ENCODE measurements around the gene LRRC2.
A peak's percentile ranks its signal among the peaks of the same experiment; 100 is the strongest.

The LRRC2 gene

DNA sequence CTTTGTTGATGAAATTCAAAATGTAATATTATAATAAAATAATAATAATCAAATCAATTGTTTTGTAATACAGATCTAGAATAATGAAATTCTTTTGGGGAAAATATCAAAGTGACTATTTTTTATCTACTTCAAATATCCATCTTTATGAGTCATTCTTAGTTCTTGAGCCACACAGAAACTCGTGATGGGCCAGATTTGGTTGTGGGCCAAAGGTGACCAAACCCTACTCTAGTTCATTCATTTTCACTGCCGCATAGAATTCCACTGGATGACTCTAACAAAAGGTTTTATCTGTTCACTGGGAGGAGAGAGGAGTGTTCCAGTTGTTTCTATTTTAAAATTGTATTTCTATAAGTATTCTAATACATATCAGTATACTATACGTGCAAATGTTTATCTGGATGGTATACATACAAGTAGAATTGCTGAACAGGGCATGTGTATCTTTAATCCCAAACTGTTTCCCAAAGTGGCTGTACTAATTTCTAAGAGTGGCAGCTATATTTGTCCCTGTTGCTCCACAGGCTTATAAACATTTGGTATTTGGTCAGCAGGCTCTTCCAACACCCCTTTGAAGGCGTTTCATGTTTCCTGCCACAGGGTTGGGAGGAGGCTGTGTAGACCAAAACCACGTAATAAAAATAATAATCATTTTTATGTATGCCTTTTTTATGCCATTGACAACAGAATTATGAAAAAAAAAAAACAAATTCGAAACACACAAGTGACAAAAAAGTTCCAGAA is 75.6 kb downstream of the LRRC2 start:
- DNase-seq (ENCODE audit: low spot score): peak; percentile 12
- Histone ChIP-seq H3K4me3 (no peak overlapping the region), H3K27ac (no peak overlapping the region)
- TF ChIP-seq, protein P1, sequence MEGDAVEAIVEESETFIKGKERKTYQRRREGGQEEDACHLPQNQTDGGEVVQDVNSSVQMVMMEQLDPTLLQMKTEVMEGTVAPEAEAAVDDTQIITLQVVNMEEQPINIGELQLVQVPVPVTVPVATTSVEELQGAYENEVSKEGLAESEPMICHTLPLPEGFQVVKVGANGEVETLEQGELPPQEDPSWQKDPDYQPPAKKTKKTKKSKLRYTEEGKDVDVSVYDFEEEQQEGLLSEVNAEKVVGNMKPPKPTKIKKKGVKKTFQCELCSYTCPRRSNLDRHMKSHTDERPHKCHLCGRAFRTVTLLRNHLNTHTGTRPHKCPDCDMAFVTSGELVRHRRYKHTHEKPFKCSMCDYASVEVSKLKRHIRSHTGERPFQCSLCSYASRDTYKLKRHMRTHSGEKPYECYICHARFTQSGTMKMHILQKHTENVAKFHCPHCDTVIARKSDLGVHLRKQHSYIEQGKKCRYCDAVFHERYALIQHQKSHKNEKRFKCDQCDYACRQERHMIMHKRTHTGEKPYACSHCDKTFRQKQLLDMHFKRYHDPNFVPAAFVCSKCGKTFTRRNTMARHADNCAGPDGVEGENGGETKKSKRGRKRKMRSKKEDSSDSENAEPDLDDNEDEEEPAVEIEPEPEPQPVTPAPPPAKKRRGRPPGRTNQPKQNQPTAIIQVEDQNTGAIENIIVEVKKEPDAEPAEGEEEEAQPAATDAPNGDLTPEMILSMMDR (IDR thresholded peaks at IDR 0.05): no peak

DNA sequence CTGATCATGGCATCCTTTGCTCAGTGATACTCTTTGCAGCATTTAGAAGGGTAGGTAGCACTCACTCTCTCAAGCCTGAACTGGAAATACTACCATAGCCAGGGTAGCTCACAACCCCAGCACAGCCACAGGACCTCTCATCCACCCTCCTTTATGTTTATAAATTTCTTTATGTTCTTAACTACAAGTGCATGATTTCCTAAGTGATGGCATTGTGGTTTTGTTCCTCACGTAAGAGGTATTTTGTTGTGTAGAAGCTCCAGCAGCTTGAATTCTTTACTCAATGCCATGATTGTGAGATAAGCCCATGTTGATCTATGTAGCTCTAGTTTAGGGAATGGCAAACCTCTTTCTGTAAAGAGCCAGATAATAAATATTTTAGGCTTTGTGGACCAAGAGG is 76.2 kb downstream of the LRRC2 start:
- TF ChIP-seq, protein P1 (IDR thresholded peaks at IDR 0.05): no peak
- no peak overlapping the region for H3K4me3 ChIP-seq
- no peak overlapping the region for H3K27ac ChIP-seq
- no peak for DNase-seq (ENCODE audit: low spot score)

DNA sequence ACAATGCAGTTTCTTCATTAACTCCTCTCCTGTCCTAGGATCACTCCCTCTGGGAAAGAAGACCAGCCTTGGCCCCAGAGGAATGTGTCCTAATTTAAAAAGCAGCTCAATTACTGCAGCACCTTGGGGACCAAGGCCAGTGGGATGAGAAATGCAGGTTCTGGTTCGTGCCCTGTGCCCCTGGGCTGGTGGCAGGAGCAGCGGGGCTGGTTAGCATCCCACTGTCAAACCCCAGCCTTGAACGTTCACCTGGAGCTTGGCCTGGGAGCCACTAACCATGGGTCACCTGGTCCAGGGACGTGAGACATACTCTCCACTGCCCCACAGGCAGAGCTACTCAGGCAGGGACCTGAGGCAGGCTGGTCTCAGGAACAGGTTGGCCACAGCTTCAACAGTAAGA is 76.7 kb downstream of the LRRC2 start:
- no peak overlapping the region for H3K4me3 ChIP-seq
- peak; percentile 60 for DNase-seq (ENCODE audit: low spot score)
- TF ChIP-seq, protein P1 (IDR thresholded peaks at IDR 0.05): no peak
- no peak overlapping the region for H3K27ac ChIP-seq

DNA sequence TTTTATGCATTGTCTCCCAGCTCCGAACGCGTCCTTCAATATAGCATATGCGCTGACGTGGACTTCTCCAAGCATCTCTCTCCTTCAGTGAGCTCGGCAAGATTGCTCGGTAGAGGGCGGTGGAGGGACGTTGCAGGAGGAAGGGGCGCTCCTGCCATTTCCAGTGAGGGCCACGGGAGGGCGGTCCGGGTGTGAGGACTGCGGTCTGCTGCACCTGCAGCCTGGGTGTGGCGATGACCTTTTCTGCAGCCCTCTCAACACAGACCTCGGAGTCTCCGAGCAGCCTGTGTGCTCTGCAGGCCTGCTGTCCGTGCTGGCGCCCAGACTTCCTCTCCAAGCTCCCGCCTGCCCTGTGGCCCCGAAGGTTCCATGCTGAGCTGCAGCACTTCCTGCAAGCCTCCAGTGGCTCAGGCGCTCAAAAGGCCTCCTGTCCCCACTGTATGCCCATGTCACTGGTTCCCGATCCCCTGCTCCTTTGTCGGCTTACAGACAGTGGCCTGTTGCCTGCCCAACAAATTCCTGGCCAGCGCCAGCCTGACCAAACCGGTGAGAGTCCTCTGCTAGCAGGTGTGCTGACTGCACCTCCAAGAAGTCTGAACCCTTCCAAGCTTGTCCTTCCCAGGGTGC is 77.3 kb downstream of the LRRC2 start:
- Histone ChIP-seq H3K27ac (no peak overlapping the region), H3K4me3 (no peak overlapping the region)
- TF ChIP-seq, protein P1 (IDR thresholded peaks at IDR 0.05): peak; percentile 90
- DNase-seq (ENCODE audit: low spot score): peak; percentile 80

DNA sequence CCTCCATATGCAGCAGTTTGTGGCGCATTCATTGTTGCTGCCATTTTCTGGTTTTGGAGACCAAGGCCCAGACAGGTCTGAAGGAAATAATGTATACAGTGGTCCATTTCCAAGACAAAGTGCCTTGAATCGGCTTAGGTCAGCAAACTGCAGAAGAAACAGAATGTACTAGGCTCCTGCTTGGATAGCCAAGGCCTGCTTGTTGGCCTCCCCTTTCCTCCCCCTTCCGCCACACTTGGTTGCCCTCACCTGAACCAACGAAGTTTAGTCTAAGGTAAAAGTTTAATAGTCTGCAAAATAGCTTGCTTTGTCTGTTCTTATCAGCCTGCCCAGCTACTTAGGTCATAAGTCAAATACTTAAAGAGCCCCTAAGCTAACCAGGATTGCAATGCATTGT is 80.3 kb downstream of the LRRC2 start:
- no peak for DNase-seq (ENCODE audit: low spot score)
- TF ChIP-seq, protein P1 (IDR thresholded peaks at IDR 0.05): no peak
- H3K27ac ChIP-seq: no peak overlapping the region
- H3K4me3 ChIP-seq: no peak overlapping the region

DNA sequence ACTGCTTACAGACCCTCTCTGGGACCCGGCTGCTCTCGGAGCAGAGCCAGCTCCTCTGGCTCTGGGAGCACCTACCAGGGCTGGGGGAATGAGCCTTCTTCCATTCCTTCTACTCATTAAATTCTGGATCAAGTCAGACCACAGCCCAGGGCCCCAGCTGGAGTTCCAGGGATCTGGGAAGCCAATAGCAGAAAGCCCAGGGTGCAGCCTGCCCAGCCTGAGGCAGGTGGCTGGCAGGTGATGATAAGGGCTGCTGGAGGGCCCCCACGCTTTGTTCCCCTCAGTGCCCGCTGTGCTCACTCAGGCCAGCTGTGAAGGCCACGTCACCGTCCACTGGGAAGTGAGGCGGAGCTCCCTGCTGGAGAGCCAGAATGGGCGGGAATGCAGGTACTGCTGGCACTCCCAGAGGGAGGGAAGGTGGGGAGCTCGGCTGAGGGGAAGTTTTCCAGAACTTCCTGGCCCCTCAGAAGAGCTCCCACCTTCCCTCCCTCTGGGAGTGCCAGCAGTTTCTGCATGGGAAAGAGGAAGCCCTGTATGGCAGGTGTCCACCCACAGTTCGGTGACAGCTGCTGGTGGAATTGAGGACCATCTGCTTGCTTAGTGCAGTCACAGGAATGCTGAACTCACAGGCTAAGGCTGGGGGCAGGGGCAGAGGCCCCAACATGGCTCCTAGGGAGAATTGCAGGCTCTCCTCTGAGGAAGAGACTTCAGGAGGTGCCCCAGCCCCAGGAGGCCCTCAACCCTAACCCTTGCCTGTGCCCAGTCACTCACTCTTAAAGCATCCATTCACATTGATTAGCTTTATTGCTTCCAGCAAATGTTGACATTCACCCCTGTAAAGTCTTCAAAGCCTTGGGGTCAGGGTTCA is 81.0 kb downstream of the LRRC2 start:
- no peak overlapping the region for H3K4me3 ChIP-seq
- TF ChIP-seq, protein P1 (IDR thresholded peaks at IDR 0.05): no peak
- DNase-seq (ENCODE audit: low spot score): peak; percentile 62
- H3K27ac ChIP-seq: no peak overlapping the region
